ENCODE results near the gene TBC1D22B.

Gene TBC1D22B

DNA sequence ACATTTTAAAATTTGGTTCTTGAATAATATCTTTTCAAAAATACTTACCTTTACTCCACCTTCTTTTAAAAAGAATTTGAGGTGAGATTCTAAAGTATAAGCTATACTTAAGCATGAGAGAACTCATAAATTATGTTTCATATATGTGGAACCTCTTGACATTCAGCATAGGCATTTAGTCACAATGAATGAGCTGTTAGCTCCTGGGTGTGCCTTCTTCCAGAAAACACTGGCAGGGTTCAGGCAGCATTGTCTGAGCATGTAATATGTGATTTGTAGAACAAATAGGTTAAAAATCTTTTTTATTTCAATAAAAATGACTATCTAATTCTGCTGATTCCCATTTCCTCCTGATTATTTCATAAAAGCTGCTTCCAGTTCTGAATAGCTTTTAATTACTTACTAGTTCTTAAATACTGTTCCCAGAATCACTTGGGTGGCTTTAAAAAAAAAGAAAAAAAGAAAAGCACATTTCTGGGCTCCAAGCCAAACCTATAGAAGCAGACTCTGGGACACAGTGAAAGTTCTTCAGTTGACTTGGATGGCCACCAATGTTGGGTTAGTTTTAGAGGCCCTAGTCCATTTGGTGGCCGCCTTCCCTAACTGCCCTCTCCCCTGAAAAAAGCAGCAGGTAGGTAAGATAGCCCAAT lies 116.4 kb downstream of the TBC1D22B start:
- no peaks in the 10 kb centered on the region for H4K20me1 ChIP-seq (ENCODE audit: insufficient read depth, low read length, poor library complexity, severe bottlenecking)
- H3K27me3 ChIP-seq (ENCODE audit: insufficient read depth, low read length, poor library complexity, severe bottlenecking) = no peaks in the 10 kb centered on the region
- peaks cover 62% of the 10 kb centered on the region; the same call in 1 of the 2 replicates for H3K36me3 ChIP-seq (ENCODE audit: insufficient read depth, low read length)
- no peaks in the 10 kb centered on the region for H3F3A ChIP-seq (ENCODE audit: low read depth)
- H3K9me2 ChIP-seq (replicated peaks; ENCODE audit: low read depth, low read length) = no peaks in the 10 kb centered on the region
- H3K4me2 ChIP-seq (ENCODE audit: low read depth, low read length, poor library complexity, severe bottlenecking) = no peak overlapping the region
- TF ChIP-seq CTCF (conservative IDR thresholded peaks at IDR 0.05; ENCODE audit: low read length) = no peak
- TF ChIP-seq EZH2phosphoT487 (IDR thresholded peaks at IDR 0.05; ENCODE audit: borderline replicate concordance) = no peak
- H3K9ac ChIP-seq (ENCODE audit: low read depth, low read length, poor library complexity, severe bottlenecking) = no peak overlapping the region
- no peak overlapping the region for H3K4me3 ChIP-seq (ENCODE audit: low read length, poor library complexity, severe bottlenecking)
- no peak overlapping the region for H2AFZ ChIP-seq (ENCODE audit: low read length)
- no peaks in the 10 kb centered on the region for H3K4me1 ChIP-seq (ENCODE audit: insufficient read depth, low read length, poor library complexity, severe bottlenecking)
- H3K79me2 ChIP-seq (ENCODE audit: insufficient read depth, low read length) = no peaks in the 10 kb centered on the region
- no peaks in the 10 kb centered on the region for H3K9me3 ChIP-seq (ENCODE audit: insufficient read depth, low read depth, low read length)

DNA sequence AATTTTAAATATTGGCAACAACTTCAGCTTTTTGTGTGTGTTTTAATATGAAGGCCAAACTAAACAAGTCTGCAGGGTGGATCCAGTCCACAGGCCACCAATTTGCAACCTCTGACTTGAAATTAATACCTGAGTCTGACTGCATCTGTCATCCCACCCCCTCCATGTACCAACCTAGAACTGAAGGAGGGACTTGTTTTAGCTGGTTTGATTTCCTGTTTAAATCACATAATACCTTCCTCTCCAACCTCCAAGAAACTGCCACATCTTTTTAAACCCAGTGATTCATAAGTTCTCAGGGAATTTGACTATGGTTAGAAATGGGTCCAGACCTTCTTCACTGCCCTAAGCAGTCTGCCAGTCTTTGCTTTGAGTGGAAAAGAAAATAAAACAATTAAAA lies 117.8 kb downstream of the TBC1D22B start:
- Histone ChIP-seq H3K79me2 (ENCODE audit: insufficient read depth, low read length) (no peaks in the 10 kb centered on the region), H3K4me3 (ENCODE audit: low read length, poor library complexity, severe bottlenecking) (no peak overlapping the region), H3K4me2 (ENCODE audit: low read depth, low read length, poor library complexity, severe bottlenecking) (no peak overlapping the region), H3F3A (ENCODE audit: low read depth) (no peaks in the 10 kb centered on the region), H2AFZ (ENCODE audit: low read length) (no peak overlapping the region), H3K9me2 (replicated peaks; ENCODE audit: low read depth, low read length) (no peaks in the 10 kb centered on the region), H3K36me3 (ENCODE audit: insufficient read depth, low read length) (peaks cover 51% of the 10 kb centered on the region; the same call in 1 of the 2 replicates), H4K20me1 (ENCODE audit: insufficient read depth, low read length, poor library complexity, severe bottlenecking) (no peaks in the 10 kb centered on the region), H3K9me3 (ENCODE audit: insufficient read depth, low read depth, low read length) (no peaks in the 10 kb centered on the region), H3K27me3 (ENCODE audit: insufficient read depth, low read length, poor library complexity, severe bottlenecking) (no peaks in the 10 kb centered on the region), H3K4me1 (ENCODE audit: insufficient read depth, low read length, poor library complexity, severe bottlenecking) (no peaks in the 10 kb centered on the region), H3K9ac (ENCODE audit: low read depth, low read length, poor library complexity, severe bottlenecking) (no peak overlapping the region)
- TF ChIP-seq CTCF (conservative IDR thresholded peaks at IDR 0.05; ENCODE audit: low read length) (no peak), EZH2phosphoT487 (IDR thresholded peaks at IDR 0.05; ENCODE audit: borderline replicate concordance) (no peak)

DNA sequence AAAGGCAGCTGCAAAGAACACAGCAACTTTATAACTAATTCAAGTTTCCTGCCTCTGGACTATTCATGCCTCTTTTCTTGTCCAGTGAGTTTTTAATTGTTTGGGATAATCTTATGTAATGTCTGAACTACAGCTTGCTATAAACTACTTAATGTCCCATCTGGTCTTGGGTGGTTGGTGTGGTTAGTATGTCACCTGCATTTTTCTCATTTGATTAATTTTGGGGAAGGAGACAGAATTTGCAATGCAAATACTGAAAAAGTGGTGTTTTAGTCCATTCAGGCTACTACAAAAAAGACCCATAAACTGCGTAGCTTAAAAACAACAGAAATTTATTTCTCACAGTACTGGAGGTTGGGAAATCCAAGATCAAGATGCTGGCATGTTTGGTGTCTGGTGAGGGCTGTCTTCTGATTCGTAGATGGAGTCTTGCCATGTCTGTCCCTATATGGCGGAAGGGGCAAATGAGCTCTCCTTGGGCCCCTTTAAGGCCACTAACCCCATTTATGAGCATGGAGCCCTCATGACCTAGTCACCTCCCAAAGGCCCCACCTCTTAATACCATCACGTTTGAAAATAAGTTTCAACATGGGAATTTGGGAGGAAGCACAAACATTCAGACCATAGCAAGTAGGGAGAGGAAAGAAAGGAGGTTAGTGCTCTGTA lies 118.6 kb downstream of the TBC1D22B start:
- Histone ChIP-seq H3K4me1 (ENCODE audit: insufficient read depth, low read length, poor library complexity, severe bottlenecking) (no peaks in the 10 kb centered on the region), H3K36me3 (ENCODE audit: insufficient read depth, low read length) (peaks cover 53% of the 10 kb centered on the region; the same call in 1 of the 2 replicates), H3K4me3 (ENCODE audit: low read length, poor library complexity, severe bottlenecking) (no peak overlapping the region), H3F3A (ENCODE audit: low read depth) (no peaks in the 10 kb centered on the region), H3K27me3 (ENCODE audit: insufficient read depth, low read length, poor library complexity, severe bottlenecking) (no peaks in the 10 kb centered on the region), H4K20me1 (ENCODE audit: insufficient read depth, low read length, poor library complexity, severe bottlenecking) (no peaks in the 10 kb centered on the region), H3K9ac (ENCODE audit: low read depth, low read length, poor library complexity, severe bottlenecking) (no peak overlapping the region), H3K4me2 (ENCODE audit: low read depth, low read length, poor library complexity, severe bottlenecking) (no peak overlapping the region), H3K9me3 (ENCODE audit: insufficient read depth, low read depth, low read length) (no peaks in the 10 kb centered on the region), H2AFZ (ENCODE audit: low read length) (no peak overlapping the region), H3K9me2 (replicated peaks; ENCODE audit: low read depth, low read length) (no peaks in the 10 kb centered on the region), H3K79me2 (ENCODE audit: insufficient read depth, low read length) (no peaks in the 10 kb centered on the region)
- TF ChIP-seq EZH2phosphoT487 (IDR thresholded peaks at IDR 0.05; ENCODE audit: borderline replicate concordance) (no peak), CTCF (conservative IDR thresholded peaks at IDR 0.05; ENCODE audit: low read length) (no peak)

Data from Loucy (cell line).